ENCODE results near the gene NCBP2L. TPM values are rescaled to one million over a fixed set of nuclear protein-coding genes. Genes with fewer than 3 reads are reported as not detected.

NCBP2L gene
- total RNA-seq, 1 donor from 2014 or later, result not detected

DNA sequence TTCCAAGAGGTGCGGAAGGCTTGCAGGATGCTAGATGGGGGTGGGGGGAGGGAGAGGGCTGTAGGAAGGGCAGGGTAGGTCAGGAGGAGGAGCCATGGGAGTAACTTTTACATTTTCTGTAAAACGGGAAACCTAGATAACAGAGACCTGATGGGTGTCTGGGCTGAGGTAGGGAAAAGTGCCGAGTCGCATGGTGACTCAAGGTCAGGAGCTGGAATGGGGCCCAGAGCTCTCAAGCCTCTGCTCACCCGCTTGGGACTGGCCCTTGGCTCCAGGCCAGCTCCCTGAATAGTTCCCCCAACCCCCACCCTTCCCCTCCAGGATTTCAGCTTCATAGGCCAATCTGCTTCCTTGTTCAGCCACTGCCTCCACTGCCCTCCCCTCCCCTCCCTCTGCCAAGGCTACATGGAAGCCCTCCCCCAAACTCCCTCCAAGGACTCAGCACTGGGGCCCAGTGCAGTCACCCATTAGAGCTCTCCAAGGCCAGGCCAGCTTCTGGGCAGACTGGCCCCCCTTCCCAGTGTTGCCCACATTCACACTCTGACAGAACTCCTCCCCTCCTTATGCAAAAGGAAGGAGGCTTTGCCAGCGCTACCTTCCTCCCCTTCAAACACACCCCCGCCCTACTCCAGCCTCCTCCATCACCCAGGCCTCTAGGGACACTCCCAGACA is 45.6 kb upstream of the NCBP2L start:
- no peaks in the 10 kb centered on the region for H3K36me3 Mint-ChIP-seq
- peaks cover 4% of the 10 kb centered on the region for H3K9me3 Mint-ChIP-seq
- H3K4me1 Mint-ChIP-seq (ENCODE audit: unreplicated experiment), result peaks cover 29% of the 10 kb centered on the region
- peak overlapping the region; percentile 45 for H3K27ac Mint-ChIP-seq
- no peak overlapping the region for H3K4me3 Mint-ChIP-seq
- TF ChIP-seq, protein P1, sequence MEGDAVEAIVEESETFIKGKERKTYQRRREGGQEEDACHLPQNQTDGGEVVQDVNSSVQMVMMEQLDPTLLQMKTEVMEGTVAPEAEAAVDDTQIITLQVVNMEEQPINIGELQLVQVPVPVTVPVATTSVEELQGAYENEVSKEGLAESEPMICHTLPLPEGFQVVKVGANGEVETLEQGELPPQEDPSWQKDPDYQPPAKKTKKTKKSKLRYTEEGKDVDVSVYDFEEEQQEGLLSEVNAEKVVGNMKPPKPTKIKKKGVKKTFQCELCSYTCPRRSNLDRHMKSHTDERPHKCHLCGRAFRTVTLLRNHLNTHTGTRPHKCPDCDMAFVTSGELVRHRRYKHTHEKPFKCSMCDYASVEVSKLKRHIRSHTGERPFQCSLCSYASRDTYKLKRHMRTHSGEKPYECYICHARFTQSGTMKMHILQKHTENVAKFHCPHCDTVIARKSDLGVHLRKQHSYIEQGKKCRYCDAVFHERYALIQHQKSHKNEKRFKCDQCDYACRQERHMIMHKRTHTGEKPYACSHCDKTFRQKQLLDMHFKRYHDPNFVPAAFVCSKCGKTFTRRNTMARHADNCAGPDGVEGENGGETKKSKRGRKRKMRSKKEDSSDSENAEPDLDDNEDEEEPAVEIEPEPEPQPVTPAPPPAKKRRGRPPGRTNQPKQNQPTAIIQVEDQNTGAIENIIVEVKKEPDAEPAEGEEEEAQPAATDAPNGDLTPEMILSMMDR (conservative IDR thresholded peaks at IDR 0.05), result no peak
- DNase-seq (ENCODE audit: extremely low spot score, unreplicated experiment), result no peak
- no peaks in the 10 kb centered on the region for H3K27me3 Mint-ChIP-seq

DNA sequence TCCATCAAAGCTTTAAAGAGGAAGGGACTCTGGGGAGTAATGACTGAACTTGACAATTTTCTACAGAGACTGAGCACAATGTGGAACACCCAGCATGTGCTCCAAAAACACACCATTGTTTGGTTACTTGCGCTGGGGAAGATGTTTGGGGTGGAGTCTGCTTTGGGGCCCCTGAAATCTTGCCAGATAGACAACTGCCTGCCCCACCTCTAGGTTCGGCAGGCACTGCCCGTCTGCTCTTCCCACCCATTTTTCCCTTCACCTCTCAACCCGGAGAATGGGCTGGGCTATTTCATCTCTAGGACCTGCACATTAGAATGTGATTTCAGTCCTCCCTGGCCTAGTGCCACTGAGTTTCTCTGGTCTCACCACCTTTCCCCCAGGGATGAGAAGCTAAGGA is 43.8 kb upstream of the NCBP2L start:
- Mint-ChIP-seq H3K27ac (no peak overlapping the region), H3K4me1 (ENCODE audit: unreplicated experiment) (peaks cover 20% of the 10 kb centered on the region), H3K4me3 (no peak overlapping the region), H3K27me3 (no peaks in the 10 kb centered on the region), H3K36me3 (no peaks in the 10 kb centered on the region), H3K9me3 (no peaks in the 10 kb centered on the region)
- TF ChIP-seq, protein P1 (conservative IDR thresholded peaks at IDR 0.05), result no peak
- no peak for DNase-seq (ENCODE audit: extremely low spot score, unreplicated experiment)

DNA sequence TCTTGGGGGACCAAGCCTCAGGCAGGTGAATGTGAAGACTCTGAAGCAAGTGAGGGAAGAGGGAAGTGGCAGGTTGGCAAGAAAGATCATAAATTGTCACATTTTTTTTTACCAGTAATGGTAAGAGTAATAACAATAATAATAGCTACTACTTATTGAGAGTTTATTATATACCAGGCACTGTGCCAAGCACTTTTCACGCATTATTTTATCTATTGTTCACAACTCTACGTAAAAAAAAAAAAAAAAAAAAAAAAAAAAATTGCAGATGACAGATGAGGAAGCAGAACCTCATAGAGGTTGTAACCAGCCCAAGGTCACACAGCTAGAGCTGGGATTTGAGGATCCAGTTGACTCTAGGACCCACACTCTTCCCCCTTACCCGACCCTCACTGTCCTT is 42.9 kb upstream of the NCBP2L start:
- H3K36me3 Mint-ChIP-seq, result no peaks in the 10 kb centered on the region
- H3K9me3 Mint-ChIP-seq, result no peaks in the 10 kb centered on the region
- TF ChIP-seq, protein P1 (conservative IDR thresholded peaks at IDR 0.05), result no peak
- no peak overlapping the region for H3K27ac Mint-ChIP-seq
- no peak for DNase-seq (ENCODE audit: extremely low spot score, unreplicated experiment)
- H3K4me1 Mint-ChIP-seq (ENCODE audit: unreplicated experiment), result peaks cover 16% of the 10 kb centered on the region
- H3K4me3 Mint-ChIP-seq, result no peak overlapping the region
- H3K27me3 Mint-ChIP-seq, result no peaks in the 10 kb centered on the region

DNA sequence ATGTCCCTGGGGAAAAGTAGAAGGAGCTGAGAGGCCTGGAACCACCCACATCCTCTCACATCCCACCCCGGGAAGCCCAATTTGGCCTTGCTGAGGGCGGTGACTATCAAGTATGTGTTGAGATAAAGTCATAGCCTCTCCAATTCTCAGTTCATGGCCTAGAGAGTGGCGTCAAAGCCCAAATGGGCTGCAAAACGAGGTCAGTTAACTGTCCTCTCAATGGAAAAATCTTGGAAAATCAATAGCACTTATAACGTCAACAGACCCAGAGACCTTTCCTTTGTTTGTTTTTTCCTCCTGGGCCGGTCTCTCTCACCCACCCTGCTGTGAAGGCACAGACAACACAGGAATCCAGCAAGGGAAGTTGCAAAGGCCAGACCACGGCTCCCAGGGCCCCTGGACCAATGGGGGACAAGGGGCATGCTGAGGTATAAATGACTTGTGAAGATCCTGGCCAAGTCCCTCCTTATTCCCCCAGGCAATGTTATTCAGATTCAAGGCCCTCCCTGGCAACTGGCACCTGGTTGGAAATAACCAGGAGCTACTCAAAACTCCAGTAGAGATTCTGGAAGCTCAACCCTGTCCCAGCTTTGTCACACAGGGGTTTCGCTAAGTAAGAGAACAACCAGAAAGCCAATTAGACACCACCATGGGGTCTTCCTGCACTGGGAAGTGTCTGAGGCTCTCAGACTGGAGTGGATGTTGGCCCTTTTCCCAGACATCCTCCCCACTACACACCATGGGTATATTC is 40.6 kb upstream of the NCBP2L start:
- Mint-ChIP-seq H3K4me1 (ENCODE audit: unreplicated experiment) (peaks cover 12% of the 10 kb centered on the region), H3K36me3 (no peaks in the 10 kb centered on the region), H3K27me3 (peaks cover 4% of the 10 kb centered on the region), H3K9me3 (no peaks in the 10 kb centered on the region), H3K27ac (no peak overlapping the region), H3K4me3 (no peak overlapping the region)
- TF ChIP-seq, protein P1 (conservative IDR thresholded peaks at IDR 0.05), result no peak
- DNase-seq (ENCODE audit: extremely low spot score, unreplicated experiment), result no peak

DNA sequence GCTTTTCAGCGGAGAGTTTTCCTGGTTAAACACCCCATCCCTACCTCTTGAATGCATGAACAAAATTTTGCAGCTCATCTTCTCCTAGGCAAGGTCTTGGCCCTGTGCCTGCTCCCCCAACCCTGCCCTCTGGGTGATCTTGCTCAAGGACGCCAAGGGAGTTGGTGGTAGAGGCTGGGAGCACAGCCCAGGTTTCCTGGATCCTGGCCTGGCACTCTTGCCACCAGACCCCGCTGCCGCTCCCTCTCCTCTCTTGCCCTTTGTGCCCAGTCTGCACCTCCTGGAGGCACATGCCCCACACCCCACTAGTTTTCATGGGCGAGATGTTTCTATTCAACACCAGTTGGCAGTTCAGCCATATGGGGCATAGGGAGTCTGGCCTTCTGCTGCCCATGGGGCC is 39.3 kb upstream of the NCBP2L start:
- Mint-ChIP-seq H3K36me3 (no peaks in the 10 kb centered on the region), H3K4me1 (ENCODE audit: unreplicated experiment) (peaks cover 11% of the 10 kb centered on the region), H3K27ac (no peak overlapping the region), H3K9me3 (no peaks in the 10 kb centered on the region), H3K4me3 (no peak overlapping the region), H3K27me3 (peaks cover 10% of the 10 kb centered on the region)
- TF ChIP-seq, protein P1 (conservative IDR thresholded peaks at IDR 0.05), result no peak
- no peak for DNase-seq (ENCODE audit: extremely low spot score, unreplicated experiment)
